HEK293T (cell line): ENCODE data around the gene SH3GLB1.
A peak's percentile ranks its signal among the peaks of the same experiment; 100 is the strongest.
"Not testable (repeated sequence)": the region's sequence is repeated elsewhere in the genome, so short reads cannot be mapped to it uniquely, and the experiment has no call there.

Source experiments
- CTCF ChIA-PET: fragments of 350-600 bp; formaldehyde crosslinking; extraction: SDS; loops from one replicate; lab custom pipeline; 2021; ENCODE audit warnings: antibody characterized with exemption, inconsistent platforms; lab: Yijun Ruan, JAX
- POLR2A ChIA-PET: fragments of 350-600 bp; formaldehyde crosslinking; extraction: SDS; loops from one replicate; lab custom pipeline; 2020; ENCODE audit warnings: antibody characterized with exemption, inconsistent platforms; lab: Yijun Ruan, JAX
- DNase-seq: peaks from one replicate; pipeline ENCODE4 v3.0.0; 2012; ENCODE audit warnings: mixed read lengths; ENCODE audit errors: extremely low spot score
- ARNT ChIP-seq: fragments of 450-650 bp; IDR thresholded peaks from 2 replicates; pipeline ENCODE4 v1.6.1; 2017; ENCODE audit warnings: mild to moderate bottlenecking
- BHLHE40 ChIP-seq: fragments of 450-650 bp; IDR thresholded peaks from 2 replicates; pipeline ENCODE4 v1.6.1; 2016; ENCODE audit warnings: mild to moderate bottlenecking, moderate library complexity, borderline replicate concordance
- CTBP1 ChIP-seq: fragments of 450-650 bp; IDR thresholded peaks from 2 replicates; pipeline ENCODE4 v1.6.1; 2016; ENCODE audit warnings: borderline replicate concordance
- ELF4 ChIP-seq: fragments of 450-650 bp; IDR thresholded peaks from 2 replicates; pipeline ENCODE4 v1.6.1; 2017; ENCODE audit warnings: antibody characterized with exemption
- FOXA1 ChIP-seq: fragments of 450-650 bp; IDR thresholded peaks from 2 replicates; pipeline ENCODE4 v1.6.1; 2016; ENCODE audit warnings: mild to moderate bottlenecking
- FOXK2 ChIP-seq: fragments of 450-650 bp; IDR thresholded peaks from 2 replicates; pipeline ENCODE4 v1.6.1; 2016; ENCODE audit warnings: mild to moderate bottlenecking
- FOXM1 ChIP-seq: fragments of 450-650 bp; IDR thresholded peaks from 2 replicates; pipeline ENCODE4 v1.6.1; 2017; ENCODE audit warnings: mild to moderate bottlenecking, borderline replicate concordance
- HDGF ChIP-seq: fragments of 450-650 bp; IDR thresholded peaks from 2 replicates; pipeline ENCODE4 v1.6.1; 2017; ENCODE audit warnings: antibody characterized with exemption, borderline replicate concordance
- L3MBTL2 ChIP-seq: fragments of 450-650 bp; conservative IDR thresholded peaks from 2 replicates; pipeline ENCODE4 v1.6.1; 2016; ENCODE audit warnings: mild to moderate bottlenecking
- LEF1 ChIP-seq: fragments of 450-650 bp; IDR thresholded peaks from 2 replicates; pipeline ENCODE4 v1.6.1; 2017; ENCODE audit warnings: mild to moderate bottlenecking, borderline replicate concordance
- NFRKB ChIP-seq: fragments of 450-650 bp; IDR thresholded peaks from 2 replicates; pipeline ENCODE4 v1.6.1; 2016; ENCODE audit warnings: mild to moderate bottlenecking, moderate library complexity
- PKNOX1 ChIP-seq: fragments of 450-650 bp; IDR thresholded peaks from 2 replicates; pipeline ENCODE4 v1.6.1; 2016
- SP1 ChIP-seq: fragments of 450-650 bp; IDR thresholded peaks from 2 replicates; pipeline ENCODE4 v1.6.1; 2017
- SUZ12 ChIP-seq: fragments of 450-650 bp; IDR thresholded peaks from 2 replicates; pipeline ENCODE4 v1.6.1; 2016; ENCODE audit warnings: mild to moderate bottlenecking
- TARDBP ChIP-seq: fragments of 450-650 bp; IDR thresholded peaks from 2 replicates; pipeline ENCODE4 v1.6.1; 2016
- ZNF384 ChIP-seq: fragments of 450-650 bp; IDR thresholded peaks from 2 replicates; pipeline ENCODE4 v1.6.1; 2016

Gene SH3GLB1

GRCh38 chr1:86701731-86702130, 2.6 kb upstream of the SH3GLB1 start:
- TF ChIP-seq PKNOX1 (no peak), NFRKB (no peak), CTBP1 (no peak), ZNF384 (no peak)
- ChIA-PET POLR2A (no interaction called here), CTCF (no interaction called here)
- no peak for DNase-seq

- not testable (repeated sequence) for DNase-seq
- CTCF ChIA-PET: interaction anchor here (1.5 to 2.7 kb wide), 2 partner anchors 9 to 18 kb away, joined by 8 to 9 read pairs; no protein-coding TSS in a partner anchor
- POLR2A ChIA-PET: interaction anchor here (0.7 to 3.3 kb wide), 2 partner anchors 8 to 27 kb away, joined by 3 to 18 read pairs; no protein-coding TSS in a partner anchor
Measured at GRCh38 chr1:86702954-86703494, 1.4 kb upstream of the SH3GLB1 start.

- CTCF ChIA-PET: interaction anchor here (0.6 to 2.7 kb wide), 13 partner anchors 8 to 379 kb away, joined by 3 to 9 read pairs (median 5); no protein-coding TSS in a partner anchor
- TF ChIP-seq FOXK2 (no peak), BHLHE40 (no peak), ELF4 (no peak), PKNOX1 (peak; percentile 10; the same call in 1 of the 2 replicates), SP1 (no peak), NFRKB (no peak), HDGF (no peak), L3MBTL2 (peak; percentile 78)
- POLR2A ChIA-PET: interaction anchor here (0.6 to 3.3 kb wide), 13 partner anchors 9 to 203 kb away, joined by 3 to 18 read pairs (median 4); no protein-coding TSS in a partner anchor
- DNase-seq: peak; percentile 55
Measured at GRCh38 chr1:86703696-86704457, 499 bp upstream of the SH3GLB1 start.

- DNase-seq: peak; percentile 64
- TF ChIP-seq HDGF (no peak), L3MBTL2 (peak; percentile 26; the same call in 1 of the 2 replicates)
- POLR2A ChIA-PET: interaction anchor here (0.6 to 3.3 kb wide), 17 partner anchors 10 to 997 kb away, joined by 3 to 18 read pairs (median 4); partner anchors contain the start of genes HS2ST1, SELENOF and ZNHIT6
Measured at GRCh38 chr1:86704972-86705664, 742 bp downstream of the SH3GLB1 start.

GRCh38 chr1:86705665-86705985, 1.2 kb downstream of the SH3GLB1 start:
- TF ChIP-seq NFRKB (no peak), FOXM1 (no peak), LEF1 (no peak), FOXK2 (no peak), L3MBTL2 (no peak), ZNF384 (no peak), PKNOX1 (no peak), SUZ12 (no peak), HDGF (no peak), TARDBP (no peak), FOXA1 (no peak), CTBP1 (no peak), BHLHE40 (no peak), SP1 (no peak), ARNT (no peak), ELF4 (no peak)
- ChIA-PET POLR2A (interaction anchor here (0.9 to 3.3 kb wide), 7 partner anchors 11 to 997 kb away, joined by 3 to 18 read pairs (median 3); partner anchors contain the start of genes HS2ST1, SELENOF and ZNHIT6), CTCF (interaction anchor here (2.4 to 2.7 kb wide), 2 partner anchors 16 to 48 kb away, joined by 8 to 9 read pairs; no protein-coding TSS in a partner anchor)
- DNase-seq: no peak

More at GRCh38 chr1:86704972-86705664, 742 bp downstream of the SH3GLB1 start:
- CTCF ChIA-PET: interaction anchor here (0.5 to 2.7 kb wide), 13 partner anchors 9 to 378 kb away, joined by 3 to 9 read pairs (median 5); no protein-coding TSS in a partner anchor

- no peak for DNase-seq
- ChIA-PET POLR2A (interaction anchor here (0.7 to 3.3 kb wide), 6 partner anchors 11 to 998 kb away, joined by 3 to 18 read pairs (median 3); partner anchors contain the start of genes HS2ST1, SELENOF and ZNHIT6), CTCF (interaction anchor here (2.4 kb wide), 1 partner anchor 48 kb away, joined by 9 read pairs; no protein-coding TSS in a partner anchor)
- TF ChIP-seq SP1 (no peak), PKNOX1 (no peak), FOXM1 (no peak), L3MBTL2 (no peak), HDGF (no peak), ZNF384 (no peak), ARNT (no peak), NFRKB (no peak), BHLHE40 (no peak), ELF4 (no peak), FOXK2 (no peak), TARDBP (no peak), CTBP1 (no peak), FOXA1 (no peak), LEF1 (no peak), SUZ12 (no peak)
Measured at GRCh38 chr1:86706018-86706635, 1.8 kb downstream of the SH3GLB1 start.
